Measurements from ENCODE around the gene IL11.

Gene IL11

DNA sequence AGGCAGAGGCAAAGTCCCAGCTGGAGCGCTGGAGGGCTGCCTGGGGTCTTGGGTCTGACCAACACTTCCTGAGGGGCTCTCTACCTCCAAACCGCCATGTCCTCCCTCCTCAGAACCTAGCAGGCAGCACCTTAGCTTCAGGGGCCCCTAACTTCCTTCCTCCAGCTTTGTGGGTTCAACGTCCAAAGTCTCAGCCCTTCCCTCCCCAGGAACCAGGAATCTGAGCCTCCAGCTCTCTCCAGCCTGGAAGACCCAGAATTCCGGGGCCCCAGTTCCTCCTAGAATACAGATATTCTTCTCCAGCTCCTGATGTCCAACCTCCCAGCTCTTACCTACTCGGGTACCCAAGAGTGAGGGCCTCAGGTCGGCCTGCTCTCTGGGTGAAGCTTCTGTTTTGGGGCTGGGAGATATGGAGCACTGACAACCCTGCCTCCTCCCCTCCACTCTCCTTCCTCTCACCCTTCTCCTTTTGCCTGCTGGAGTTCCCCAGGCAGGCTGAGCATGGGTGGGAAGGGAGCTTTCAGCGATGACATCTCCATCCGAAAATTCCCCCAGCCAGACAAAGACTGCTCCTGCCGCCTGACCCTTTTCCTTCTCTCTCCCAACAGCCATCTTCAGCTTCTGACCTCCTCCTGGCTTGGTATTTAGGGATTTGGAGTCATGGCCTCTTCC lies 48.7 kb downstream of the IL11 start:
- DNase-seq = no peak

DNA sequence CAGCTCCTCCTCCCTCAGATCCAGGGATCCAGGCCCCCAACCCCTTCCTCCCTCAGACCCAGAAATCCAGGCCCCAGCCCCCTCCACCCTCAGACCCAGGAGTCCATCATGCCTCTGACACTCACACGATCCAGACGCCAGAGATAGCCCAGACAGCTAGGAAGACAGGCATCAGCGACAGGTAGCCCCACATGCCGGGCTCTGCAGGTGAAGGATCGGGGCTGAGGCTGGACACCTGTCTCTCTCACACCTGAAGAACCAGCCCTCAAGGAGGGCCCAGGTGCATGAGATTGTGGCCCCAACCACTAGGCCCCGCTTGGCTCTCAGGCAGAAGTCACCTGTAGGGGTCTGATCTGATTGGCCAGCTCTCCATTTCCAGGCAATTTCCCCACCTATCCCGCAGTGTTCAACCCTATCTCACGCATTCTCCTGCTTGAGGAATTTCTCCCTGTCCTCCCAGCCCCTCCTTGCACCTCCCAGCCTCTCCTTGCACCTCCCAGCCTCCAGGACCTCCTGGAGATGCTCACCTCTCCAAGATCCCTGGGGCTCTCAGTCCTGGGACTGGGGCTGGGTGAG lies 49.3 kb downstream of the IL11 start:
- DNase-seq = no peak

DNA sequence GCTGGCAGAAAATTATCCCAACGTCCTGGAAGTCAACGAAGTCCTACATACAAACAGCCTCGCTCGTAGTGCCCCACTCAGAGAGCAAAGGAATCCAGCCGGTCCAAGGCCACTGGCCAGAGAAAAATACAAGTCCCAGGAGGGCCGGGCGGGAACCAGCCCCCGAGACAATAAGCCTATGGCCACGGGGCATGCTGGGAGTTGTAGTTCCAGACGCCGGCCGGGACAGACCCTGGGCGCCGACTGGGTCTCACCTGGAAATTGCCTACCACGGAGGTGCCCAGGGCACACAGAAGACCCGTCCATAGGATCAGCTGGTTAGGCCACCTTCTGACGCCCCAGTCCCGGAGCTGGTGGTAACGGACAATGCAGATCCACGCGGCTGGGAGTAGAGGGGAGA lies 50.5 kb downstream of the IL11 start:
- no peak for DNase-seq

DNA sequence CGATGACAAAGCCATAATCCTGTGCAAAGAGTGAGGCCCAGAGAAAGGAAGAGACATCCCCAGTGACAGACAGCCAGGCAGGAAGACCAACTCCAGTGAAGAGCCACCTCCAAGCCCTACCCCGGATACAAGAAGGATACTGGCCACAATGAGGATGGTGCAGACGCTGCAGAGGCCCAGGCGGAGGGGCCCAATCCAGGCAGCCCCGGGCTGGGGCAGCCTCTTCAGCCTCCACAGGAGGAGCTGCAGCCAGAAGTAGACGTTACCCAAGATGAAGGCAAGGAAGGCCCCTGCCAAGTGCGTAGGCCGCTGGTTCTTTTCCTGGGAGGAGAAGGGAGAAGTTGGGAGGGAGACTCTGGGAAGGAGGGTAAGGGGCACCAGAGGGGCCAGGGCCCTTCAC lies 53.6 kb downstream of the IL11 start:
- DNase-seq = no peak

DNA sequence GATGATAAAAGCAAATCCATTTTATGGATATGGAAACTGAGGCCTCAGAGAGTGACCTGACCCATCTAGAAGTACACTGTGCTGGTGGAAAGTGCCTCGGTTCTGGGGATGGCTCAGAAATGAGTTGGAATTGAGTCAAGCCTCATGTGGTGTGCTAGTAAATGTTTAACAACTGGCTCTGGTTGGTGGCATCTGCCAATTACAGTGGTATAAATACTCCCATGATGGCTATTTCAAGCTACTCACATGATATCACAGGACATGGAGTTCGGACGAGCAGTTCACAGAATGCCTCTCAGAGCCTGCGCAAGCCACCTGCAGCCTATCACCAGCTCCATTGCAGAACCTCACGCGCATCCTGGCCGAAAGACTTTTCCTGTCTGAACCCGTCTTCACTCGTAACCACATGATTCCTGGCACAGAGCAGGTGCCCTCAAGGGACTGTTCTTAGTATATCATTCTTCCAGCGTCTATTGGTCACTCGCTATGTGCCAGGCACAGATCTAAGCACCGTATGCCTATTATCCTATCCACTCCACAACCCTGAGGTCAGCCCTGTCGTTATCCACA lies 54.2 kb downstream of the IL11 start:
- no peak for DNase-seq

DNA sequence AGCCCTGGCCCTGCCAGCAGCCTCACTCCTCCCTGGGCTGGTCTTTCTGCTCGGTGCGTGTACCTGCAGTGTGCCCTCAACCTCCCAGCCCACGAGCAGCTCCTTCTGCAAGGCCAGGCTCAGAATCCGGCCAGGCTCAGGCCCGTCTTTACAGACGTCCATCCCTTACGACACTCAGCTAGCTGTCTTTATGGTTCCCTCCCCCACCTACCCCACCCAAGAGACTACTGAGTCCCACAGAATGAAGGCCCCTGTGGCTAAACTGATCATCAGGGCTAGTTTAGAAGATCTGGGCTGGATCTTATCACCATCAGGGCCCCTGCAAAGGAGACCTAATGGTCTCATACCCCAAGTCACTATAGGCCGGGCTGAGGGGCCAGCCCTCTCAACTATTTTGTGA lies 55.9 kb downstream of the IL11 start:
- DNase-seq = no peak
